ENCODE measurements around the gene SAFB. TPM values are rescaled to one million over a fixed set of nuclear protein-coding genes. Genes with fewer than 3 reads are reported as not detected.

Gene SAFB
- total RNA-seq, 4 donors from 2014 or later = 90.5 to 368 (median 185) TPM

DNA sequence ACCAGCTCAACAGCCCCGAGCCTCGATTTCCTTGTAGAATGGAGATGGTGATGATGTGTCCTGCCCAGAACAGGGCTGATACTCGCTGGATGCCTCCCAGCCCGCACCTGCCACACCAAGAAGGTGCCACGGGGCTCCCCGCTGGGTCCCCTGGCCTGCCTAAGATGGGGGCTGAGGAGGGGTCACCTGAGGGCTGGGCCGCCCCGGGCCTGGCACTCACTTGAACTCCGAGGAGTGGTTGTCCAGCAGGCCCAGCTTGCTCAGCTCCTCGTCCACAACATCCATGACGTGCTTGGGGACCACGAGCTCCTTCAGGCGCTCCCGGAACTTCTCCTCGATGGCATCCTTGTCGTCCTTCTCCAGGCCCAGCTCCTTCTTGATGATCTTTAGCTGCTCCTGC lies 82.7 kb downstream of the SAFB start:
- no peak overlapping the region for H3K4me3 ChIP-seq
- TF ChIP-seq, protein P1, sequence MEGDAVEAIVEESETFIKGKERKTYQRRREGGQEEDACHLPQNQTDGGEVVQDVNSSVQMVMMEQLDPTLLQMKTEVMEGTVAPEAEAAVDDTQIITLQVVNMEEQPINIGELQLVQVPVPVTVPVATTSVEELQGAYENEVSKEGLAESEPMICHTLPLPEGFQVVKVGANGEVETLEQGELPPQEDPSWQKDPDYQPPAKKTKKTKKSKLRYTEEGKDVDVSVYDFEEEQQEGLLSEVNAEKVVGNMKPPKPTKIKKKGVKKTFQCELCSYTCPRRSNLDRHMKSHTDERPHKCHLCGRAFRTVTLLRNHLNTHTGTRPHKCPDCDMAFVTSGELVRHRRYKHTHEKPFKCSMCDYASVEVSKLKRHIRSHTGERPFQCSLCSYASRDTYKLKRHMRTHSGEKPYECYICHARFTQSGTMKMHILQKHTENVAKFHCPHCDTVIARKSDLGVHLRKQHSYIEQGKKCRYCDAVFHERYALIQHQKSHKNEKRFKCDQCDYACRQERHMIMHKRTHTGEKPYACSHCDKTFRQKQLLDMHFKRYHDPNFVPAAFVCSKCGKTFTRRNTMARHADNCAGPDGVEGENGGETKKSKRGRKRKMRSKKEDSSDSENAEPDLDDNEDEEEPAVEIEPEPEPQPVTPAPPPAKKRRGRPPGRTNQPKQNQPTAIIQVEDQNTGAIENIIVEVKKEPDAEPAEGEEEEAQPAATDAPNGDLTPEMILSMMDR (IDR thresholded peaks at IDR 0.05) = no peak
- in situ Hi-C loops (cut with MboI; ENCODE audit: low pct_ligation_motif_present in 1 of 4, low pct_unique_long_range_greater_than_20kb in 1 of 4, low sequenced_read_pairs in 3 of 4) = no loop called here
- no peak for DNase-seq
- no peaks in the 10 kb centered on the region for H3K4me1 ChIP-seq
- intact Hi-C loops (cut with DNase I; ENCODE audit: low total_unique reads) = no loop called here
- no peaks in the 10 kb centered on the region for H3K9me3 ChIP-seq
- 90 to 100% methylated on average over 1 to 16 of the region's 16 CpGs for WGBS, 2 donors (ENCODE audit: low coverage in 1 of 2)
- H3K27ac ChIP-seq = no peak overlapping the region
- H3K27me3 ChIP-seq = no peaks in the 10 kb centered on the region
- H3K36me3 ChIP-seq = peaks cover 0 to 32% (median 10%) of the 10 kb centered on the region in 4 donors

DNA sequence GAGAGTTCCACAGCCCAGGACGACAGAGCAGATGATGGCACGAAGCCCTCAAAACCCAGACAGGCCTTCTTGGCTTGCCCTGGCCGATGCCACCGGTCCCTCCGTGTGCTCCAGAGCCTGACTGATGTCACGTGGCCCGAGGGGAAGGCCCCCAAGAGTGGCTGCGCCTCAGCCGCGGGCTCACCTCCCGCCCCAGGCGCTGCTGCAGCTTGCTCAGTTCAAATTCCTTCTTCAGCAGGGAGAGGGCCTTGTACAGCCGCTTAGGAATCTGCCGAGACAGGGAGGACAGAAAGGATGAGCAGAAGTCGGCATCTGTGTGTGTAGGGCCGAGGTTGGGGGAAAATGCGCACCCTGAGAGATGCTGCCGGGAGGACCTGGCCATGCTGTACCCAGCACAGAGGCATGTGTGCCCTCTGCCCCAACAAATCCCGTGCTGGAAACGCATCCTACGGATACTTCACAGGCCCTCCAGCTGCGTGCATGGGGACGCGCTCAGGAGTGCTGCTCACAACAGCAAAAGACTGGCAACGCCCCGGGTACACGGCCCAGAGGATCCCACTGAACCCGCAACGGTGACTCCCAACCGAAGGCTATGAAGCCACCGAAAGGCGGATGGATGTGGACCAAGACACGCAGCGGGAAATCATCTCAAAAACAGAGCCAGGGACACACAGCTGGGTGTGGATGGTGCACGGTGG lies 84.1 kb downstream of the SAFB start:
- DNase-seq = no peak
- no peaks in the 10 kb centered on the region for H3K4me1 ChIP-seq
- intact Hi-C loops (cut with DNase I; ENCODE audit: low total_unique reads) (no loop called here), in situ Hi-C loops (cut with MboI; ENCODE audit: low pct_ligation_motif_present in 1 of 4, low pct_unique_long_range_greater_than_20kb in 1 of 4, low sequenced_read_pairs in 3 of 4) (no loop called here)
- no peaks in the 10 kb centered on the region for H3K9me3 ChIP-seq
- no peak overlapping the region for H3K27ac ChIP-seq
- TF ChIP-seq EP300 (IDR thresholded peaks at IDR 0.05; ENCODE audit: low read depth) (no peak), POLR2A (IDR thresholded peaks at IDR 0.05) (no peak), POLR2AphosphoS5 (IDR thresholded peaks at IDR 0.05) (no peak)
- TF ChIP-seq, protein P1 (IDR thresholded peaks at IDR 0.05) = no peak
- 92% methylated on average over 35 of the region's 35 CpGs; no CpG with 5 or more reads in 1 of the 2 donors for WGBS, 2 donors (ENCODE audit: low coverage in 1 of 2)
- H3K27me3 ChIP-seq = no peaks in the 10 kb centered on the region
- H3K4me3 ChIP-seq = no peak overlapping the region
- peaks cover 0 to 47% (median 17%) of the 10 kb centered on the region in 4 donors for H3K36me3 ChIP-seq

DNA sequence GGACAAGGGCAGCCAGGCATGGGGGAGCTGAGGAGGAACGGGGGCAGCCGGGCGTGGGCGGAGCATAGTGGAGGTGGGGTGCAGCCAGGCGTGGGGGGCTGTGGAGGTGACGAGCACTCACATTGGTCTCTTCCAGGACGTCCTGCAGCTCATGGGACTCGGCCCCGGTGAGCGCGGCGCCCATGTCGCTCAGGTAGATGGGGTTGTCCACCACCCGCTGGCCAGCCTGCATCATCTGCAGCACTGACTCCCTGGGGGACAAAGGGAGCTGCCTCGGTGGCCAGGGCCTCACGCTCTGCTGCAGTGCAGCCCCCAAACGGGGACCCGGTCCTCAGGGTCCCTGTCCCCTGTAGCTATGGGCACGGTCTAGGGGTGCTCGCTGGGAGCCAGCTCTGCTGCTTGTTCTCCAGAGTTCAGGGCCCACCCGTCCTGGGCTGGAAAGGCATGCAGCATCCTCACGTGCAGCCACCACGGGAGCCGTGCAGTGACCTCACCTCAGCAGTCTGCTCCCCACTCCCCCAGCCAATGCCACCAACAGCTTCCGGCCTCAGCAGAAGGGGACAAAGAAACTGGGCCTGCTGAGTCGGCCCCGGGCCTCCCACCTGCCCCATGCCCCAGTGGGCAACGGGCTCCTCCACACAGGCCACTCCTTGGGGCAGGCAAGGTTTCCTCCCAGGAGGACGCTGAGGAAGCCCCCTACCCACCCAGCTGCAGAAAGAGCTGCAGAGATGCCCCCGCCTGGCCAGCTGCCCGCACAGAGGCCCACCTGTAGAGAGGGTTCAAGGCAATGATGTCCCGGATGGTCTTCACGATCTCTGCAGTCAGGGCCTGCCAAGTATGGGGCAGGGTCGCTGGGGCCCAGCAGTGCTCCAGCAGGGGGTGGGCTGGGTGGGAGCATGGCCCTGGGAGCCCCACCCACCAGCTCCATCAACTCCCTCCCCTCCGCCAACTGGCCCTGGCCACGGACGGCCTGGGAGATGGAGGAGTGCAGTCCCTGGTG lies 85.0 kb downstream of the SAFB start:
- TF ChIP-seq POLR2A (IDR thresholded peaks at IDR 0.05) (no peak), EP300 (IDR thresholded peaks at IDR 0.05; ENCODE audit: low read depth) (no peak), POLR2AphosphoS5 (IDR thresholded peaks at IDR 0.05) (no peak)
- TF ChIP-seq, protein P1 (IDR thresholded peaks at IDR 0.05) = no peak
- Histone ChIP-seq H3K27me3 (no peaks in the 10 kb centered on the region), H3K4me1 (no peaks in the 10 kb centered on the region), H3K27ac (no peak overlapping the region), H3K9me3 (no peaks in the 10 kb centered on the region), H3K36me3 (peaks cover 0 to 55% (median 22%) of the 10 kb centered on the region in 4 donors), H3K4me3 (no peak overlapping the region)
- no peak for DNase-seq
- in situ Hi-C loops (cut with MboI; ENCODE audit: low pct_ligation_motif_present in 1 of 4, low pct_unique_long_range_greater_than_20kb in 1 of 4, low sequenced_read_pairs in 3 of 4) = no loop called here
- 80 to 89% methylated on average over 4 to 29 of the region's 37 CpGs for WGBS, 2 donors (ENCODE audit: low coverage in 1 of 2)
- intact Hi-C loops (cut with DNase I; ENCODE audit: low total_unique reads) = no loop called here

DNA sequence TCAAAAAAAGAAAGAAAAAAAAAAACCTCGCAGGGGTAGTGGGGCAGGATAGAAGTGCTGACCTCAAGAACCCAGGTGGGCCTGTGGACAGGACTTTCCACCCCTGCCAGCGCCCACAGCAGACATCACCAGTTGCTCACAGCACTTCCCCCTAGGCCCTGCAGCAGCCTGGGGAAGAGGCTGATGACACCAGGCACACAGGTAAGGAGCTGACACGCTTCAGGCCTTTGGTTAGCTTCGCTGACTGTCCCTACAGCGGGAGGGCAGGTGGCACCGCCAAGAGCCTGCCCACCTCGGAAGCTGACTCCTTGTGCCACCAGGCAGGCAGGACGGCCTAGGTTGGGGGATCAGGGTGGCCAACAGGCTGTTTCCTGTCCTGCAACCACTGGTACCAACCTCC lies 88.1 kb downstream of the SAFB start:
- Histone ChIP-seq H3K9me3 (no peaks in the 10 kb centered on the region), H3K4me1 (no peaks in the 10 kb centered on the region), H3K4me3 (no peak overlapping the region), H3K27ac (no peak overlapping the region), H3K36me3 (peaks cover 0 to 46% (median 20%) of the 10 kb centered on the region in 4 donors), H3K27me3 (no peaks in the 10 kb centered on the region)
- WGBS, 2 donors (ENCODE audit: low coverage in 1 of 2) = 86% methylated on average over 8 of the region's 8 CpGs; no CpG with 5 or more reads in 1 of the 2 donors
- no peak for DNase-seq
- intact Hi-C loops (cut with DNase I; ENCODE audit: low total_unique reads) = no loop called here
- in situ Hi-C loops (cut with MboI; ENCODE audit: low pct_ligation_motif_present in 1 of 4, low pct_unique_long_range_greater_than_20kb in 1 of 4, low sequenced_read_pairs in 3 of 4) = no loop called here
- TF ChIP-seq POLR2A (IDR thresholded peaks at IDR 0.05) (no peak), POLR2AphosphoS5 (IDR thresholded peaks at IDR 0.05) (no peak), EP300 (IDR thresholded peaks at IDR 0.05; ENCODE audit: low read depth) (no peak)
- TF ChIP-seq, protein P1 (IDR thresholded peaks at IDR 0.05) = no peak

Measured in transverse colon (tissue), 4 donors.